ENCODE data around the gene USH2A.

Gene USH2A

GRCh38 chr1:215768303-215768702 is 654.9 kb downstream of the USH2A start:
- TF ChIP-seq CTCF (IDR thresholded peaks at IDR 0.05; ENCODE audit: low read length) (no peak), EZH2 (optimal IDR thresholded peaks at IDR 0.05; ENCODE audit: low read depth, low read length) (no peak), EZH2phosphoT487 (IDR thresholded peaks at IDR 0.05; ENCODE audit: low read length) (no peak)
- no peaks in the 10 kb centered on the region for H3K79me2 ChIP-seq (ENCODE audit: low read length)
- H3K27me3 ChIP-seq (replicated peaks; ENCODE audit: insufficient read depth, low read length) = no peaks in the 10 kb centered on the region
- no peak overlapping the region for H3K4me2 ChIP-seq (ENCODE audit: low read depth, low read length)
- H3K9me3 ChIP-seq (replicated peaks; ENCODE audit: insufficient read depth, low read length) = no peaks in the 10 kb centered on the region
- H3K36me3 ChIP-seq (replicated peaks; ENCODE audit: insufficient read depth, low read length) = no peaks in the 10 kb centered on the region
- no peak overlapping the region for H2AFZ ChIP-seq (ENCODE audit: low read length)
- H3K9ac ChIP-seq (ENCODE audit: low read length) = no peak overlapping the region
- no peaks in the 10 kb centered on the region for H3K4me1 ChIP-seq (ENCODE audit: low read length)
- no peak for DNase-seq
- H3K9me2 ChIP-seq (replicated peaks; ENCODE audit: insufficient read depth, low read length) = no peaks in the 10 kb centered on the region
- H3K27ac ChIP-seq (ENCODE audit: low read length) = no peak overlapping the region
- H3F3A ChIP-seq (ENCODE audit: insufficient read depth, low read length) = no peaks in the 10 kb centered on the region
- H4K20me1 ChIP-seq (ENCODE audit: insufficient read depth, low read length) = no peaks in the 10 kb centered on the region
- H3K4me3 ChIP-seq (ENCODE audit: low read length) = no peak overlapping the region

GRCh38 chr1:215767761-215768160 is 655.5 kb downstream of the USH2A start:
- no peak for DNase-seq

GRCh38 chr1:215766521-215766920 is 656.7 kb downstream of the USH2A start:
- TF ChIP-seq CTCF (IDR thresholded peaks at IDR 0.05; ENCODE audit: low read length) (no peak), EZH2 (optimal IDR thresholded peaks at IDR 0.05; ENCODE audit: low read depth, low read length) (no peak), EZH2phosphoT487 (IDR thresholded peaks at IDR 0.05; ENCODE audit: low read length) (no peak)
- Histone ChIP-seq H3K79me2 (ENCODE audit: low read length) (no peaks in the 10 kb centered on the region), H3K9ac (ENCODE audit: low read length) (no peak overlapping the region), H4K20me1 (ENCODE audit: insufficient read depth, low read length) (no peaks in the 10 kb centered on the region), H2AFZ (ENCODE audit: low read length) (no peak overlapping the region), H3K36me3 (replicated peaks; ENCODE audit: insufficient read depth, low read length) (no peaks in the 10 kb centered on the region), H3K9me2 (replicated peaks; ENCODE audit: insufficient read depth, low read length) (no peaks in the 10 kb centered on the region), H3K4me2 (ENCODE audit: low read depth, low read length) (no peak overlapping the region), H3K27ac (ENCODE audit: low read length) (no peak overlapping the region), H3K4me1 (ENCODE audit: low read length) (no peaks in the 10 kb centered on the region), H3K27me3 (replicated peaks; ENCODE audit: insufficient read depth, low read length) (no peaks in the 10 kb centered on the region), H3K4me3 (ENCODE audit: low read length) (no peak overlapping the region), H3F3A (ENCODE audit: insufficient read depth, low read length) (no peaks in the 10 kb centered on the region), H3K9me3 (replicated peaks; ENCODE audit: insufficient read depth, low read length) (no peaks in the 10 kb centered on the region)
- DNase-seq = no peak

More at GRCh38 chr1:215767761-215768160, 655.5 kb downstream of the USH2A start:
- Histone ChIP-seq H3K4me1 (ENCODE audit: low read length) (no peaks in the 10 kb centered on the region), H3K79me2 (ENCODE audit: low read length) (no peaks in the 10 kb centered on the region), H3K4me2 (ENCODE audit: low read depth, low read length) (no peak overlapping the region), H3K27ac (ENCODE audit: low read length) (no peak overlapping the region), H3K9ac (ENCODE audit: low read length) (no peak overlapping the region), H3K4me3 (ENCODE audit: low read length) (no peak overlapping the region), H2AFZ (ENCODE audit: low read length) (no peak overlapping the region), H3K9me3 (replicated peaks; ENCODE audit: insufficient read depth, low read length) (no peaks in the 10 kb centered on the region), H3K9me2 (replicated peaks; ENCODE audit: insufficient read depth, low read length) (no peaks in the 10 kb centered on the region), H4K20me1 (ENCODE audit: insufficient read depth, low read length) (no peaks in the 10 kb centered on the region), H3K27me3 (replicated peaks; ENCODE audit: insufficient read depth, low read length) (no peaks in the 10 kb centered on the region), H3F3A (ENCODE audit: insufficient read depth, low read length) (no peaks in the 10 kb centered on the region), H3K36me3 (replicated peaks; ENCODE audit: insufficient read depth, low read length) (no peaks in the 10 kb centered on the region)
- no peak for TF ChIP-seq CTCF (IDR thresholded peaks at IDR 0.05; ENCODE audit: low read length)
- no peak for TF ChIP-seq EZH2 (optimal IDR thresholded peaks at IDR 0.05; ENCODE audit: low read depth, low read length)
- TF ChIP-seq EZH2phosphoT487 (IDR thresholded peaks at IDR 0.05; ENCODE audit: low read length) = no peak
